A549 treated with DMSO at 1 μM for 4 hours (cell line): ENCODE measurements around the gene SDSL. TPM values are rescaled to one million over a fixed set of nuclear protein-coding genes. Genes with fewer than 3 reads are reported as not detected.

Source experiments
- total RNA-seq: library from RNA; stranded (reverse); fragments of 200-300 nt; extraction: Qiagen RNA extraction; gene quantifications from 5 replicates; pipeline ENCODE4 v1.2.3, GENCODE V29; 2022; ENCODE audit warnings: low read depth

The SDSL gene, protein sequence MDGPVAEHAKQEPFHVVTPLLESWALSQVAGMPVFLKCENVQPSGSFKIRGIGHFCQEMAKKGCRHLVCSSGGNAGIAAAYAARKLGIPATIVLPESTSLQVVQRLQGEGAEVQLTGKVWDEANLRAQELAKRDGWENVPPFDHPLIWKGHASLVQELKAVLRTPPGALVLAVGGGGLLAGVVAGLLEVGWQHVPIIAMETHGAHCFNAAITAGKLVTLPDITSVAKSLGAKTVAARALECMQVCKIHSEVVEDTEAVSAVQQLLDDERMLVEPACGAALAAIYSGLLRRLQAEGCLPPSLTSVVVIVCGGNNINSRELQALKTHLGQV
- total RNA-seq: 24.4 to 27.0 TPM (median 25.7 TPM) in 5 replicates

DNA sequence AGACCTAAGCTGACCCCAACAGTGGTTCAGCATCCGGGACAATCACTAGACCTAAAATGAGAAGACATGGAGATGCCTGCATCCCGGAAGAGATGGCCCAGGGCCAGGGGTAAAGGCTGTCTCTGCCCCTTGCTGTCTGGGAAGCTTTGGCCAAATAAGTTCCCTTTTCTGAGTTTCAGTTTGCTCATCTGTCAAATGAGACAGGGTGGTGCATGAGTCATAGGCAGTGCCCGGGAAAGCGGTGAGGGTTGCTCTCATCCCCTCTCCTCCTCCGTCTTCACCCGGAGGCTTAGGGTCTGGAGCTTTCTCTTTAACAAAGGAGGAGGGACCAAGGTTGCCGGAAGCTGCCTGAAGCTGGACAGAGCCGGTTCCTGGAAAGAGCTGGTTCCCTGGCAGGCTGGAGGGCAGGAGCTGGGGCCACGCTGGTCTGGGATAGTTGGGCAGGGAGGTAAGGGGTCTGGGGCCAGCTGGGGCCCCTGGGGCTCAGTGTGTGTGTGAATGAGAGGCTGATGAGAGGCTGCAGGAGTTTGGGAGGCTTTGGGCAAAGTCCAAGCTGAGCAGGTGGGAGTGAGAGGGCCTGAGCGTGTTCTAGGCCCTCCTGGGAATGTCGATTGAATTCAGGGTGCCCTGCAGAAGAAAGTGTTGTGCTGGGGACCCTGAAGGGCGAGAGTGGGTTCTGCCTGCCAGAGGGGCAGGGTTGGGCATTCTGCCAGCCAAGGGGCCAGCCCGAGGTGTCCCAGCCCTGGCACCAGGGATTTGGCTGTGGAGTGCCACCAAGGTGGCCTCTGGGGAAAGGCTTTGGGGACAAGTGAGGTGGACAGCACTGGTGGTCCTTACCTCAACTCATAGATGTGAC lies at the start of gene SDSL:
Gene SDSL, plus strand, starts transcription at position 351 of the 856 bp plus-strand sequence. CDS start 5,603 bp downstream, outside the sequence.

GRCh38 chr12:113403435-113404415 lies 18.5 kb upstream of the SDSL start, which contains the start of gene SDS:
Gene SDS, minus strand, starts transcription at chr12:113403887. Its CDS starts 4,179 bp downstream, at chr12:113399708.

DNA sequence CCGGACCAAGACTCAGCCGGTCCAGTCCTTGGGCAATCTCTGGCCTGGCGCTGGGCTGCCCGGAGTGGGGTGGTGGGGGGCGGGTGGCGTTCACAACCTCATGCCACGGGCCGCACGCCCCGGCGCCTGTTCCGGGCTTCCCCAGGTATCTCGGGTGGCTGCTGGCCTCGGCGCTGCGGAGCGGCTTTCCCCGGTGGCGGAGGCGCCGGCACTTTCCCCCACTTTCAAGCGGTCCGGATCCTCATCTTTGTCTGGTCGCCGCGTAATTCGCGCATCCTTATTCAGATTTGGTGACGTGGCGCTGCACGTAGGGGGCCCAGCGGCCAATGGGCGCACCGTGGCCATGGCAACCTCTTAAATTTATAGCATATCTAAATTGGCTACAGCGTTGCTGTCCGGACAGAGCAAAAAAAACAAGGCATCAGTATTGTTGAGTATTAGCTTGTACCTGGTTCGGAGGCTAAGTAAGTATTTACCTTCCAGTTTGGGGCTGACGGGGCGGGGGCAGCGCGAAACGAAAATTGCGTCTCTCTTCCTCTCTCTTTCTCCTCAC lies 49.5 kb downstream of the SDSL start, which contains the start of gene LHX5:
Gene LHX5, minus strand, starts transcription at position 253 of the 553 bp plus-strand sequence. CDS start 373 bp downstream, outside the sequence.

Other genes starting within 250 kb of the SDSL start
- gene DDX54, start 236.9 kb upstream of the SDSL start, total RNA-seq: 49.9 to 93.4 TPM (median 78.9 TPM) in 5 replicates
- gene RITA1, start 236.7 kb upstream of the SDSL start, total RNA-seq: 29.5 to 39.0 TPM (median 35.1 TPM) in 5 replicates
- gene TPCN1, start 200.9 kb upstream of the SDSL start, total RNA-seq: 18.5 to 21.8 TPM (median 20.1 TPM) in 5 replicates
- gene SLC8B1, start 87.3 kb upstream of the SDSL start, total RNA-seq: 7.4 to 9.9 TPM (median 7.9 TPM) in 5 replicates
- 29.7 to 36.3 TPM (median 33.3 TPM) in 5 replicates for gene PLBD2, start 63.8 kb upstream of the SDSL start, total RNA-seq
- gene SDS, start 18.5 kb upstream of the SDSL start, total RNA-seq: 0.13 to 0.86 TPM (median 0.48 TPM) in 5 replicates
- gene LHX5, start 49.5 kb downstream of the SDSL start, total RNA-seq: 0.02 TPM in 1 of 5 replicates, not detected in the others